Epithelial cell of proximal tubule (primary cell): Measurements from ENCODE around the gene GIT1. TPM values are rescaled to one million over a fixed set of nuclear protein-coding genes. Genes with fewer than 3 reads are reported as not detected.

ENCODE experiments used
- DNase-seq: peaks from one replicate; pipeline ENCODE4 v3.0.0-alpha.2; 2011; ENCODE audit warnings: low read depth
- H3K4me3 ChIP-seq: 2 replicates; pipeline ENCODE4 v1.5.1; 2011; ENCODE audit warnings: low read depth, mild to moderate bottlenecking, low read length
- total RNA-seq: library from RNA; depleted of rRNA; stranded (reverse); fragments of >200 nt; gene quantifications from 2 replicates; pipeline ENCODE4 v1.2.3, GENCODE V29; 2015
- TF ChIP-seq, protein P1 (sequence below): conservative IDR thresholded peaks from 2 replicates; pipeline ENCODE4 v1.5.1; 2012; ENCODE audit warnings: low read depth, mild to moderate bottlenecking, low read length

GIT1 gene
- total RNA-seq, 1 donor from 2014 or later, result 74.3 TPM

DNA sequence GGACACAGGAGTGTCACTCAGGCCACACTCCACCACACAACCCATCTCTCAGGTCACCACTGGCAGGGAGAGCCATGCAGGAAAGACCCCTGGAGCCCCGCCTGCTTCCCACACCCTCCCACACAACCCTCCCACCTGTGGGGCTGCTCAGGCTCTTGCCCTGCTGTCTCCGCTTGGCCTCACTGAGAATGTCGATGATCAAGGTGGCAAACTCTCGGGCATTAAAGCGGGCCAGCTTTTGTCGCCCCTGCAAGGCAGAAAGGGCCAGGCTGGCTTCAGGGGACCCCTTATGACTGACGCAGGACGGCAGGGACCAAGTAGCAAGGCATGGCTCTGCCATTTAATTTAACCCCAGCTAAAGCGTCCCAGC is 12.5 kb downstream of the GIT1 start:
- no peak overlapping the region for H3K4me3 ChIP-seq
- TF ChIP-seq, protein P1, sequence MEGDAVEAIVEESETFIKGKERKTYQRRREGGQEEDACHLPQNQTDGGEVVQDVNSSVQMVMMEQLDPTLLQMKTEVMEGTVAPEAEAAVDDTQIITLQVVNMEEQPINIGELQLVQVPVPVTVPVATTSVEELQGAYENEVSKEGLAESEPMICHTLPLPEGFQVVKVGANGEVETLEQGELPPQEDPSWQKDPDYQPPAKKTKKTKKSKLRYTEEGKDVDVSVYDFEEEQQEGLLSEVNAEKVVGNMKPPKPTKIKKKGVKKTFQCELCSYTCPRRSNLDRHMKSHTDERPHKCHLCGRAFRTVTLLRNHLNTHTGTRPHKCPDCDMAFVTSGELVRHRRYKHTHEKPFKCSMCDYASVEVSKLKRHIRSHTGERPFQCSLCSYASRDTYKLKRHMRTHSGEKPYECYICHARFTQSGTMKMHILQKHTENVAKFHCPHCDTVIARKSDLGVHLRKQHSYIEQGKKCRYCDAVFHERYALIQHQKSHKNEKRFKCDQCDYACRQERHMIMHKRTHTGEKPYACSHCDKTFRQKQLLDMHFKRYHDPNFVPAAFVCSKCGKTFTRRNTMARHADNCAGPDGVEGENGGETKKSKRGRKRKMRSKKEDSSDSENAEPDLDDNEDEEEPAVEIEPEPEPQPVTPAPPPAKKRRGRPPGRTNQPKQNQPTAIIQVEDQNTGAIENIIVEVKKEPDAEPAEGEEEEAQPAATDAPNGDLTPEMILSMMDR, result no peak
- no peak for DNase-seq

GRCh38 chr17:29576214-29577000 is 13.0 kb downstream of the GIT1 start:
- H3K4me3 ChIP-seq, result no peak overlapping the region
- no peak for DNase-seq
- TF ChIP-seq, protein P1, result no peak

- TF ChIP-seq, protein P1, result no peak
- H3K4me3 ChIP-seq, result no peak overlapping the region
- DNase-seq, result no peak
These were observed 13.8 kb downstream of the GIT1 start for GRCh38 chr17:29575511-29576213.

GRCh38 chr17:29574732-29575510 is 14.5 kb downstream of the GIT1 start:
- H3K4me3 ChIP-seq, result no peak overlapping the region
- DNase-seq, result no peak
- TF ChIP-seq, protein P1, result no peak

DNA sequence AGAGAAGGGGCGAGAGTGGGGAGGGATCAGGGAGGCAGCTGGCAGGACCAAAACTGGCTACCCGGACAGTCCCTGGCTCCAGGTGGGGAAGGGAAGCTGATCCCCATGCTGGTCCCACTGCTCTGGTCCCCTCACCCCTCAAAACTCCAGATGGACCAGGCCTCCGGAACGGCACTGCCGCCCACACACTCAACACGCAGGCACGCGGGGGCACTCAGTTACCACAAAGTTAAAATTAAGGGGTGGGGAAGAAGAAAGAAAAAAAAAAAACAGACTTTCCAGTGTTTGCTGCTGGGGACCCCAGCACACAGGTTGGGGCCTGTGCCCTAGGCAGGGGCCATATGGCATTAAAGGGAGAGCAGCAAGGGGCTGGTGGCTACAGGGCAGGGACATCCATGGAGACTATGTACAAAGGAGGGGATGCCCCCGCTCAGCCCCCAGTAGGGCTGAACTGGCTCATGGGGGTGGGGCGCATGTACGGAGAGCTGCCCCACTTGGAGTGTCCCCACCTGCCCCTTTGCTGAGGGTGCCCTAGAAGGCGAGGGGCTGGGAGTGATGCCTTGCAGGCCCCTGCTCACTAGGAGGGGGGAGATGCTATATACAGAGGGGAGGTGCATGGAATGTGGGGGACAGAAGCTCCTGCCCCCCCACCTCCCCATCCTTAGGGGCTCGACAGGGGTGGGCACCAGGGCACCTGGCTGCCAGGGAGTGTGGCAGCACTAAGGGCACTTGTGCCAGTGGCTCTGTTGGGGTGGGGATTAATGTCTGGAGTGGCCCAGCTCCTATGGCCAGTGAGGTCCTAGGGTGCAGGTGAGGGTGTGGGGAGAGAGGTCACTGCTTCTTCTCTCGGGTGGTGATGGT is 15.3 kb downstream of the GIT1 start:
- no peak overlapping the region for H3K4me3 ChIP-seq
- no peak for DNase-seq
- TF ChIP-seq, protein P1, result no peak

- TF ChIP-seq, protein P1, result no peak
- H3K4me3 ChIP-seq, result no peak overlapping the region
- DNase-seq, result no peak
These were observed 15.9 kb downstream of the GIT1 start for GRCh38 chr17:29573558-29573869.
